Esophagus muscularis mucosa (tissue), 4 donors: ENCODE measurements around the gene DHPS.

ENCODE experiments used
- EP300 ChIP-seq: sonication (generic); formaldehyde crosslinking; IDR thresholded peaks from one replicate; pipeline ENCODE4 v1.6.1; 2017; ENCODE audit warnings: antibody characterized with exemption
- POLR2A ChIP-seq: fragments of 450-650 bp; IDR thresholded peaks from one replicate; pipeline ENCODE4 v1.6.1; 2017; ENCODE audit warnings: antibody characterized with exemption, moderate library complexity, mild to moderate bottlenecking, low read depth
- POLR2AphosphoS5 ChIP-seq, 2 donors: sonication (generic); formaldehyde crosslinking; IDR thresholded peaks; one replicate each; pipeline ENCODE4 v1.6.1; 2017; ENCODE audit warnings: antibody characterized with exemption in 2 of 2
- TF ChIP-seq, protein P1 (sequence below), 3 experiments: fragments of 200-600 bp in 2 of 3; fragments of 450-650 bp in 1 of 3; sonication (generic) in 2 of 3; IDR thresholded peaks; one replicate each; pipeline ENCODE4 v1.5.1; 2017 to 2019; ENCODE audit warnings: antibody characterized with exemption in 3 of 3, mild to moderate bottlenecking in 2 of 3, moderate library complexity in 1 of 3

DNA sequence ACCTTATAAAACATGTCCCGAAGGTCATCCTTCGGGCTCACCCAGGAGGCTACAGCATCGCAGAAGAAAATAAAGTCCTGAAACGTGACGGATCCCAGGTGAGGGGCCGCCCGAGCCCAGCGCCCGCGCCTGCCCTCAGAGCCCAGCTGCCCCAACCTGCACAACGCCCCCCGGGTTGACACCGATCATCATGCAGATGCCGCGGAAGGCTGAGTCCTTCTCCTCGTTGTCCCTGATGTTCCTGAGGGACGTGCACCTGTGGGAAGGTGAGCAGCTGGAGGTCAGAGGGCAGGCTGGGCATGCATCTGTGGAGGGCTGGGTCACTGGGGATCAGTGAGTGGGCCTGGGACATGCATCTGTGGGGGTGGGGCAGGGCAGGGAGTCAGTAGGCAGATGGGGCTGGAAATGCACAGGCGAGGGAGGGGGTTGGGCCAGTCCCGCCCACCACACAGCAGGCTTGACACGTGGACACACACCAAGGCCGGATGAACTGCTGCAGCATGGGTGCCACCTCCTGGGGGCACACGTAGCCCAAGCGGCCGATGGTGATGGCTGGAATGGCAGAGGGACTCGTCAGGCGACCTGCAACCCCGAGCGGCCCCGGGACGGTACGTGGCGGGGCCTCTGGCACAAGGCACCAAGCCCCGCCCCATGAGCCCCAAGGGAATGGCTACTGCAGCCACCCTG lies 20.1 kb upstream of the DHPS start:
- TF ChIP-seq, protein P1, sequence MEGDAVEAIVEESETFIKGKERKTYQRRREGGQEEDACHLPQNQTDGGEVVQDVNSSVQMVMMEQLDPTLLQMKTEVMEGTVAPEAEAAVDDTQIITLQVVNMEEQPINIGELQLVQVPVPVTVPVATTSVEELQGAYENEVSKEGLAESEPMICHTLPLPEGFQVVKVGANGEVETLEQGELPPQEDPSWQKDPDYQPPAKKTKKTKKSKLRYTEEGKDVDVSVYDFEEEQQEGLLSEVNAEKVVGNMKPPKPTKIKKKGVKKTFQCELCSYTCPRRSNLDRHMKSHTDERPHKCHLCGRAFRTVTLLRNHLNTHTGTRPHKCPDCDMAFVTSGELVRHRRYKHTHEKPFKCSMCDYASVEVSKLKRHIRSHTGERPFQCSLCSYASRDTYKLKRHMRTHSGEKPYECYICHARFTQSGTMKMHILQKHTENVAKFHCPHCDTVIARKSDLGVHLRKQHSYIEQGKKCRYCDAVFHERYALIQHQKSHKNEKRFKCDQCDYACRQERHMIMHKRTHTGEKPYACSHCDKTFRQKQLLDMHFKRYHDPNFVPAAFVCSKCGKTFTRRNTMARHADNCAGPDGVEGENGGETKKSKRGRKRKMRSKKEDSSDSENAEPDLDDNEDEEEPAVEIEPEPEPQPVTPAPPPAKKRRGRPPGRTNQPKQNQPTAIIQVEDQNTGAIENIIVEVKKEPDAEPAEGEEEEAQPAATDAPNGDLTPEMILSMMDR (IDR thresholded peaks at IDR 0.05): no peak
- no peak for TF ChIP-seq POLR2A
- no peak for TF ChIP-seq EP300
- no peak for TF ChIP-seq POLR2AphosphoS5 (IDR thresholded peaks at IDR 0.05)
